DND-41 (cell line): Measurements from ENCODE around the gene TMEM109.

Experiments
- ATAC-seq: fragments of 200-7000 bp; cut with Tn5 transposase; 3 replicates; pipeline ENCODE4 v1.9.1; 2021; ENCODE audit warnings: low read depth; ENCODE audit not compliant: insufficient read depth
- DNase-seq: peaks from one replicate; pipeline ENCODE4 v3.0.0-alpha.2; 2020
- H2AFZ ChIP-seq: 2 replicates; pipeline ENCODE4 v1.6.0; 2012; ENCODE audit warnings: low read depth, low read length
- H3K27ac ChIP-seq: 2 replicates; pipeline ENCODE4 v1.5.1; 2012; ENCODE audit warnings: low read length, inconsistent platforms
- H3K27me3 ChIP-seq: fragments of 200-600 bp; sonication (generic); 2 replicates; pipeline ENCODE4 v1.6.0; 2012; ENCODE audit warnings: low read length, mild to moderate bottlenecking, inconsistent platforms; ENCODE audit not compliant: insufficient read depth, poor library complexity
- H3K36me3 ChIP-seq: 2 replicates; pipeline ENCODE4 v1.5.1; 2012; ENCODE audit warnings: low read length, inconsistent platforms; ENCODE audit not compliant: insufficient read depth
- H3K4me1 ChIP-seq: 2 replicates; pipeline ENCODE4 v1.5.1; 2012; ENCODE audit warnings: mild to moderate bottlenecking, low read length; ENCODE audit not compliant: insufficient read depth
- H3K4me2 ChIP-seq: 2 replicates; pipeline ENCODE4 v1.6.0; 2012; ENCODE audit warnings: mild to moderate bottlenecking, moderate library complexity, low read length, inconsistent platforms; ENCODE audit not compliant: insufficient read depth
- H3K4me3 ChIP-seq, 2 experiments: fragments of 200-600 bp in 1 of 2; shearing (Covaris generic) in 1 of 2; 2 replicates each; pipeline ENCODE4 v1.5.1; 2012 to 2016; ENCODE audit warnings: inconsistent platforms in 2 of 2, low read length in 2 of 2, mild to moderate bottlenecking in 2 of 2, low read depth in 1 of 2, moderate library complexity in 1 of 2
- H3K79me2 ChIP-seq: 2 replicates; pipeline ENCODE4 v1.6.0; 2012; ENCODE audit warnings: low read length, inconsistent platforms; ENCODE audit not compliant: insufficient read depth
- H3K9ac ChIP-seq: 2 replicates; pipeline ENCODE4 v1.6.0; 2012; ENCODE audit warnings: low read depth, mild to moderate bottlenecking, inconsistent platforms, low read length, moderate library complexity
- H3K9me3 ChIP-seq: 2 replicates; pipeline ENCODE4 v1.5.1; 2012; ENCODE audit warnings: low read length, moderate library complexity, mild to moderate bottlenecking, inconsistent platforms; ENCODE audit not compliant: insufficient read depth, severe bottlenecking
- H4K20me1 ChIP-seq: 2 replicates; pipeline ENCODE4 v1.6.0; 2012; ENCODE audit warnings: low read length; ENCODE audit not compliant: insufficient read depth
- CTCF ChIP-seq: IDR thresholded peaks from 2 replicates; pipeline ENCODE4 v1.5.1; 2012; ENCODE audit warnings: borderline replicate concordance, low read length, moderate library complexity, mild to moderate bottlenecking; ENCODE audit not compliant: poor library complexity, severe bottlenecking; ENCODE audit errors: extremely low read depth
- EZH2 ChIP-seq: IDR thresholded peaks from 3 replicates; pipeline ENCODE4 v1.6.1; 2012; ENCODE audit warnings: borderline replicate concordance, low read depth, mild to moderate bottlenecking, moderate library complexity, low read length, inconsistent platforms; ENCODE audit not compliant: severe bottlenecking

Gene TMEM109

GRCh38 chr11:60878245-60879101 is 35.5 kb upstream of the TMEM109 start:
- Histone ChIP-seq H3K9me3 (no peaks in the 10 kb centered on the region), H3K79me2 (no peaks in the 10 kb centered on the region), H3K9ac (no peak overlapping the region), H2AFZ (no peak overlapping the region), H4K20me1 (no peaks in the 10 kb centered on the region), H3K4me1 (peaks cover 22% of the 10 kb centered on the region), H3K4me2 (no peak overlapping the region), H3K36me3 (peaks cover 10% of the 10 kb centered on the region), H3K27me3 (no peaks in the 10 kb centered on the region), H3K27ac (no peak overlapping the region), H3K4me3 (no peak overlapping the region)
- ATAC-seq (no peak), DNase-seq (no peak)
- TF ChIP-seq CTCF: no peak
- TF ChIP-seq EZH2: no peak

GRCh38 chr11:60879104-60879503 is 34.9 kb upstream of the TMEM109 start:
- no peak for DNase-seq
- Histone ChIP-seq H3K27ac (no peak overlapping the region), H3K36me3 (peaks cover 10% of the 10 kb centered on the region), H3K9ac (no peak overlapping the region), H4K20me1 (no peaks in the 10 kb centered on the region), H3K9me3 (no peaks in the 10 kb centered on the region), H3K27me3 (no peaks in the 10 kb centered on the region), H3K79me2 (no peaks in the 10 kb centered on the region), H2AFZ (no peak overlapping the region), H3K4me3 (no peak overlapping the region), H3K4me2 (no peak overlapping the region), H3K4me1 (peaks cover 15% of the 10 kb centered on the region)
- no peak for TF ChIP-seq EZH2
- TF ChIP-seq CTCF: no peak
- no peak for ATAC-seq

GRCh38 chr11:60879971-60880588 is 33.9 kb upstream of the TMEM109 start:
- ATAC-seq (peak; percentile 70), DNase-seq (no peak)
- no peak overlapping the region for H2AFZ ChIP-seq
- H3K9ac ChIP-seq: no peak overlapping the region
- peaks cover 10% of the 10 kb centered on the region for H3K36me3 ChIP-seq
- 0 out of 2 replicates have a peak overlapping the region, but pooled peaks have one; percentile 22 for H3K27ac ChIP-seq
- no peaks in the 10 kb centered on the region for H3K27me3 ChIP-seq
- H4K20me1 ChIP-seq: no peaks in the 10 kb centered on the region
- H3K4me3 ChIP-seq: no peak overlapping the region
- peaks cover 5% of the 10 kb centered on the region; the same call in 1 of the 2 replicates for H3K4me1 ChIP-seq
- H3K79me2 ChIP-seq: no peaks in the 10 kb centered on the region
- no peak overlapping the region for H3K4me2 ChIP-seq
- H3K9me3 ChIP-seq: no peaks in the 10 kb centered on the region
- no peak for TF ChIP-seq CTCF
